ENCODE measurements around the gene HEMK1. TPM values are rescaled to one million over a fixed set of nuclear protein-coding genes. Genes with fewer than 3 reads are reported as not detected.
A peak's percentile ranks its signal among the peaks of the same experiment; 100 is the strongest.

HEMK1 gene
- total RNA-seq, 2 experiments from 2014 or later, result 61.6 to 77.7 TPM

- Mint-ChIP-seq H3K36me3 (ENCODE audit: low read depth) (peaks cover 54% of the 10 kb centered on the region), H3K9me3 (ENCODE audit: low read depth) (no peaks in the 10 kb centered on the region), H3K4me3 (peak overlapping the region; percentile 42), H3K4me1 (peaks cover 95% of the 10 kb centered on the region), H3K27me3 (no peaks in the 10 kb centered on the region), H3K27ac (peak overlapping the region; percentile 100)
- DNase-seq (peak; percentile 94), ATAC-seq (peak; percentile 49)
- intact Hi-C loops (cut with DNase I, micrococcal nuclease), result loop anchor here (1.0 kb wide), 1 partner anchor 15 kb away; no protein-coding TSS in a partner anchor
- ChIA-PET POLR2A (interaction anchor here (0.6 to 9.2 kb wide), 9 partner anchors 14 to 1567 kb away, joined by 3 to 585 read pairs (median 4); partner anchors contain the start of genes C3orf18, CISH, HEMK1 and MAPKAPK3), CTCF (interaction anchor here (0.6 to 10.4 kb wide), 7 partner anchors 17 to 160 kb away, joined by 3 to 339 read pairs (median 5); partner anchors contain the start of genes C3orf18, CISH, DOCK3 and HEMK1)
Observed at GRCh38 chr3:50587806-50588758, 18.8 kb downstream of the HEMK1 start.

- Mint-ChIP-seq H3K4me3 (peak overlapping the region; percentile 42), H3K4me1 (peaks cover 95% of the 10 kb centered on the region), H3K36me3 (ENCODE audit: low read depth) (peaks cover 52% of the 10 kb centered on the region), H3K27ac (peak overlapping the region; percentile 100), H3K27me3 (no peaks in the 10 kb centered on the region), H3K9me3 (ENCODE audit: low read depth) (no peaks in the 10 kb centered on the region)
- ATAC-seq (no peak), DNase-seq (no peak)
- intact Hi-C loops (cut with DNase I, micrococcal nuclease), result loop anchor here (1.0 kb wide), 1 partner anchor 16 kb away; no protein-coding TSS in a partner anchor
- POLR2A ChIA-PET, result interaction anchor here (0.6 to 9.2 kb wide), 9 partner anchors 13 to 1566 kb away, joined by 3 to 585 read pairs (median 4); partner anchors contain the start of genes C3orf18, CISH, HEMK1 and MAPKAPK3
- CTCF ChIA-PET, result interaction anchor here (0.6 to 10.4 kb wide), 4 partner anchors 18 to 86 kb away, joined by 4 to 339 read pairs (median 95); partner anchors contain the start of genes C3orf18, CISH, DOCK3 and HEMK1
Observed at GRCh38 chr3:50588759-50589433, 19.6 kb downstream of the HEMK1 start.

- peak; percentile 10 for ATAC-seq
- ChIA-PET CTCF (interaction anchor here (0.7 to 10.4 kb wide), 5 partner anchors 17 to 84 kb away, joined by 3 to 339 read pairs (median 4); partner anchors contain the start of genes C3orf18, CISH, HEMK1 and MAPKAPK3), POLR2A (interaction anchor here (0.9 to 9.2 kb wide), 9 partner anchors 11 to 1687 kb away, joined by 3 to 585 read pairs (median 4); partner anchors contain the start of genes C3orf18, CISH, DCAF1 and HEMK1)
- H3K4me3 Mint-ChIP-seq, result peak overlapping the region; percentile 57
- DNase-seq, result peak; percentile 63
- no peaks in the 10 kb centered on the region for H3K9me3 Mint-ChIP-seq (ENCODE audit: low read depth)
- no peaks in the 10 kb centered on the region for H3K27me3 Mint-ChIP-seq
- intact Hi-C loops (cut with DNase I, micrococcal nuclease), result no loop called here
- peaks cover 52% of the 10 kb centered on the region for H3K36me3 Mint-ChIP-seq (ENCODE audit: low read depth)
- H3K27ac Mint-ChIP-seq, result peak overlapping the region; percentile 100
- peaks cover 92% of the 10 kb centered on the region for H3K4me1 Mint-ChIP-seq
Observed at GRCh38 chr3:50591196-50591741, 21.9 kb downstream of the HEMK1 start.

GRCh38 chr3:50592568-50592967 lies 23.2 kb downstream of the HEMK1 start:
- peak overlapping the region; percentile 64 for H3K4me3 Mint-ChIP-seq
- peaks cover 49% of the 10 kb centered on the region for H3K36me3 Mint-ChIP-seq (ENCODE audit: low read depth)
- ChIA-PET CTCF (interaction anchor here (0.6 to 10.4 kb wide), 6 partner anchors 15 to 271 kb away, joined by 3 to 339 read pairs (median 4); partner anchors contain the start of genes C3orf18, CISH, HEMK1 and MAPKAPK3), POLR2A (interaction anchor here (0.6 to 9.2 kb wide), 5 partner anchors 10 to 1674 kb away, joined by 3 to 585 read pairs (median 228); partner anchors contain the start of genes ARIH2, CISH and HEMK1)
- DNase-seq (peak; percentile 47), ATAC-seq (no peak)
- peak overlapping the region; percentile 100 for H3K27ac Mint-ChIP-seq
- peaks cover 79% of the 10 kb centered on the region for H3K4me1 Mint-ChIP-seq
- H3K27me3 Mint-ChIP-seq, result no peaks in the 10 kb centered on the region
- intact Hi-C loops (cut with DNase I, micrococcal nuclease), result no loop called here
- H3K9me3 Mint-ChIP-seq (ENCODE audit: low read depth), result no peaks in the 10 kb centered on the region

- Mint-ChIP-seq H3K4me3 (no peak overlapping the region), H3K36me3 (ENCODE audit: low read depth) (peaks cover 45% of the 10 kb centered on the region), H3K4me1 (peaks cover 77% of the 10 kb centered on the region), H3K27me3 (no peaks in the 10 kb centered on the region), H3K9me3 (ENCODE audit: low read depth) (no peaks in the 10 kb centered on the region), H3K27ac (peak overlapping the region; percentile 100)
- no peak for ATAC-seq
- POLR2A ChIA-PET, result interaction anchor here (9.2 kb wide), 1 partner anchor 16 kb away, joined by 228 read pairs; the partner anchor contains the start of gene CISH
- CTCF ChIA-PET, result interaction anchor here (1.5 to 10.4 kb wide), 2 partner anchors 14 to 22 kb away, joined by 4 to 339 read pairs; partner anchors contain the start of genes CISH and MAPKAPK3
- DNase-seq, result peak; percentile 25
- intact Hi-C loops (cut with DNase I, micrococcal nuclease), result no loop called here
Observed at GRCh38 chr3:50594253-50594785, 25.0 kb downstream of the HEMK1 start.

GRCh38 chr3:50599115-50599715 lies 29.9 kb downstream of the HEMK1 start:
- ChIA-PET POLR2A (interaction anchor here (1.3 to 9.4 kb wide), 3 partner anchors 10 to 27 kb away, joined by 12 to 585 read pairs (median 213); partner anchors contain the start of genes C3orf18, CISH and HEMK1), CTCF (interaction anchor here (6.0 to 25.3 kb wide), 3 partner anchors 9 to 25 kb away, joined by 92 to 647 read pairs (median 339); partner anchors contain the start of genes C3orf18, CISH, HEMK1 and MAPKAPK3)
- H3K9me3 Mint-ChIP-seq (ENCODE audit: low read depth), result no peaks in the 10 kb centered on the region
- no peak for DNase-seq
- no peaks in the 10 kb centered on the region for H3K27me3 Mint-ChIP-seq
- peaks cover 59% of the 10 kb centered on the region for H3K36me3 Mint-ChIP-seq (ENCODE audit: low read depth)
- peak overlapping the region; percentile 96 for H3K4me3 Mint-ChIP-seq
- ATAC-seq, result no peak
- peaks cover 80% of the 10 kb centered on the region for H3K4me1 Mint-ChIP-seq
- intact Hi-C loops (cut with DNase I, micrococcal nuclease), result no loop called here
- H3K27ac Mint-ChIP-seq, result peak overlapping the region; percentile 100

GRCh38 chr3:50599716-50600118 lies 30.4 kb downstream of the HEMK1 start:
- Mint-ChIP-seq H3K27me3 (no peaks in the 10 kb centered on the region), H3K4me1 (peaks cover 80% of the 10 kb centered on the region), H3K4me3 (peak overlapping the region; percentile 96), H3K27ac (peak overlapping the region; percentile 100), H3K9me3 (ENCODE audit: low read depth) (no peaks in the 10 kb centered on the region), H3K36me3 (ENCODE audit: low read depth) (peaks cover 59% of the 10 kb centered on the region)
- ATAC-seq, result no peak
- intact Hi-C loops (cut with DNase I, micrococcal nuclease), result no loop called here
- CTCF ChIA-PET, result interaction anchor here (6.0 to 25.3 kb wide), 3 partner anchors 10 to 25 kb away, joined by 92 to 647 read pairs (median 339); partner anchors contain the start of genes C3orf18, CISH, HEMK1 and MAPKAPK3
- POLR2A ChIA-PET, result interaction anchor here (4.2 to 9.4 kb wide), 3 partner anchors 11 to 28 kb away, joined by 180 to 585 read pairs (median 213); partner anchors contain the start of genes C3orf18, CISH and HEMK1
- no peak for DNase-seq

- H3K27ac Mint-ChIP-seq, result peak overlapping the region; percentile 100
- CTCF ChIA-PET, result interaction anchor here (6.0 to 25.3 kb wide), 3 partner anchors 10 to 26 kb away, joined by 92 to 647 read pairs (median 339); partner anchors contain the start of genes C3orf18, CISH, HEMK1 and MAPKAPK3
- H3K9me3 Mint-ChIP-seq (ENCODE audit: low read depth), result no peaks in the 10 kb centered on the region
- peaks cover 59% of the 10 kb centered on the region for H3K36me3 Mint-ChIP-seq (ENCODE audit: low read depth)
- intact Hi-C loops (cut with DNase I, micrococcal nuclease), result no loop called here
- peaks cover 81% of the 10 kb centered on the region for H3K4me1 Mint-ChIP-seq
- peak overlapping the region; percentile 96 for H3K4me3 Mint-ChIP-seq
- H3K27me3 Mint-ChIP-seq, result no peaks in the 10 kb centered on the region
- POLR2A ChIA-PET, result interaction anchor here (1.0 to 9.4 kb wide), 4 partner anchors 11 to 899 kb away, joined by 5 to 585 read pairs (median 196); partner anchors contain the start of genes C3orf18, CISH, DCAF1 and HEMK1
- ATAC-seq, result no peak
- DNase-seq, result no peak
Observed at GRCh38 chr3:50600141-50600753, 30.9 kb downstream of the HEMK1 start.

Data from activated CD4-positive, alpha-beta T cell treated with anti-CD3 and anti-CD28 coated beads for 36 hours (primary cell).